GM12801 (cell line): Measurements from ENCODE around the gene SLC49A3.

Experiments used
- TF ChIP-seq, protein P1 (sequence below): IDR thresholded peaks from one replicate; pipeline ENCODE4 v1.5.1; 2011; ENCODE audit warnings: control low read depth; ENCODE audit not compliant: insufficient read length; ENCODE audit errors: extremely low read depth

SLC49A3 gene

DNA sequence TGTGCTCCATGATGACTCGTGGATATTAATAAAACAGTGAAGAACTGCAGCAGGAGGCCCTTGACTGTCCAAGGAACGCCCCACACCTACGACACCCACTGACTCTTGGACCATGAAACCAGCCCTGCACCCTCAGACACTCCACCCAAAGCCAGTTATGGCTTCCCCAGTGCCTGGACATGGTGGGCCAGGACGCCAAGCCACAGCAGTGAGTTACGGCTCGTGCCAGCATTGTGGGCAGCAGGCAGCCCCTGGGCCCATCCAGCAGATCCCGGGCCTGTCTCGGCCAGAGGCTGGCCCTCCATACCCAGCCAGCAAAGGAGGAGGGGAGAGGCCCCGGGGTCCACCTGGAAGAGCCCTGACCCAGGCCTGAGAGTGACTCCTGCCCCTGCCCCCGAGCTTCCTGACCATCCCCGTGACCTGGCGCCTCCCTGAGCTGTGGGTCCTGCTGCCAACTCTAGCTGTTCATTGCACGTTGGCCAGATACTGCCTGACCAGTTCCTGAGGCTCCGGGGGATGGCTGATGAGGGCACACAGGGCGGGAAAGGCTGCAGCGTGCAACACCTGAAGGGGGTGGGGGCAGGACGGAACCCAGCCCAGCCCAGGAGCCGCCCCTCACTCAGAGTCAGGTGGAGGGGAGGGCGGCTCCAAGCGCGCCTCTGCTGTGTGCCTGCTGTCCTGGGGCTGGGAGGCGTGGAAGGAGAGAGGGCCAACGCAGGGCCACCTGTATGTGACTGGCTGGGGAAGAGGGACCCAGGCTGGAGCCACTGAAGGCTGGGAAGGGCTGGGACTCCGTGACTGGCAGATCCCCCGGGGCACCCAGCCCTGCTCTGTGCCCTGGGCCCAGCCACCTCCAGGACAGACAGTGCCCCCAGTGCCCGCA is 739 bp downstream of the SLC49A3 start:
- TF ChIP-seq, protein P1, sequence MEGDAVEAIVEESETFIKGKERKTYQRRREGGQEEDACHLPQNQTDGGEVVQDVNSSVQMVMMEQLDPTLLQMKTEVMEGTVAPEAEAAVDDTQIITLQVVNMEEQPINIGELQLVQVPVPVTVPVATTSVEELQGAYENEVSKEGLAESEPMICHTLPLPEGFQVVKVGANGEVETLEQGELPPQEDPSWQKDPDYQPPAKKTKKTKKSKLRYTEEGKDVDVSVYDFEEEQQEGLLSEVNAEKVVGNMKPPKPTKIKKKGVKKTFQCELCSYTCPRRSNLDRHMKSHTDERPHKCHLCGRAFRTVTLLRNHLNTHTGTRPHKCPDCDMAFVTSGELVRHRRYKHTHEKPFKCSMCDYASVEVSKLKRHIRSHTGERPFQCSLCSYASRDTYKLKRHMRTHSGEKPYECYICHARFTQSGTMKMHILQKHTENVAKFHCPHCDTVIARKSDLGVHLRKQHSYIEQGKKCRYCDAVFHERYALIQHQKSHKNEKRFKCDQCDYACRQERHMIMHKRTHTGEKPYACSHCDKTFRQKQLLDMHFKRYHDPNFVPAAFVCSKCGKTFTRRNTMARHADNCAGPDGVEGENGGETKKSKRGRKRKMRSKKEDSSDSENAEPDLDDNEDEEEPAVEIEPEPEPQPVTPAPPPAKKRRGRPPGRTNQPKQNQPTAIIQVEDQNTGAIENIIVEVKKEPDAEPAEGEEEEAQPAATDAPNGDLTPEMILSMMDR, result no peak

DNA sequence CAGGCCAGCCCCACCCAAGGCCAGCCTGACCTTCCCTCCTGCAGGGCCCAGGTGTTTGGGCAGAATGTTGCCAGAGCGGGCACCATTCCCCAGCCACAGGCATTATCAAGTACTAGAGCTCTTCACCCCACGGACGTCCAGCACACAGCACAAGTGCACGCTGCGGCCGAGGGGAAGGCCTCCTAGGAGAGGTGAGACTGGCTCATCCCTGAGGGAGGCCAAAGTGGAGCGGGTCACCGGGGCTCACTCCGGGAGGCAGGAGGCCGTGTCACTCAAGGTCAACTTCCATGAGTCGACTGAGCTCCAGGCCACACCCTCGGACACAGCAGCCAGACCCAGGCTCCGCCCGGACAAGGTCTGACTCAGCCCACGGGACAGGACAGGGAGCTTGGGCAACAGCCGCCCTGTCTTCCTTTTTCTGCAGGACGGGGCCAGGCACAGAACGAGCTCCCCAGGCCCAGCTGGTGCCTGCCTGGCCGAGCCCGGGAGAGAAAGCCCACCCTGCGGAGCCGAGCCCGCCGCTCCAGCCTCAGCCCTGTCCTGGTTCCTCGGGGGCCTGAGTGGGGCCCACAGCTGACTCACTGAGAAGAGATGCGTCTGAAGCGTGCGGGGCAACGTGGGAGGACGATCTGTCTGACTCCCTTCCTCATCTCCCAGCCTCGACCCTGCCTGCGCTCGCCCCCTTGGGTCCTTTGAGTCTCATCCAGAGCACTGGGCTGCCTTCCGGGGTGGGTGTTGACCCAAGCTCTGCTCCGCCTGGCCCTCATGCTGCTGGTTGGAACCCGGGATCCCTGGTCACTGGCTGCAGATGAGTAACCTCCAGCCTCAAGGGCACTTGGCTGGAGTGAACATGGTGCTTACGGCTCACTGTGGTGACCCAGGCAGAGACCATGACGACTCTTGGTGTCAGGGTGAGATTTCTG is 1.6 kb downstream of the SLC49A3 start:
- TF ChIP-seq, protein P1, result no peak

GRCh38 chr4:686413-687040 is 2.4 kb downstream of the SLC49A3 start:
- TF ChIP-seq, protein P1, result no peak

DNA sequence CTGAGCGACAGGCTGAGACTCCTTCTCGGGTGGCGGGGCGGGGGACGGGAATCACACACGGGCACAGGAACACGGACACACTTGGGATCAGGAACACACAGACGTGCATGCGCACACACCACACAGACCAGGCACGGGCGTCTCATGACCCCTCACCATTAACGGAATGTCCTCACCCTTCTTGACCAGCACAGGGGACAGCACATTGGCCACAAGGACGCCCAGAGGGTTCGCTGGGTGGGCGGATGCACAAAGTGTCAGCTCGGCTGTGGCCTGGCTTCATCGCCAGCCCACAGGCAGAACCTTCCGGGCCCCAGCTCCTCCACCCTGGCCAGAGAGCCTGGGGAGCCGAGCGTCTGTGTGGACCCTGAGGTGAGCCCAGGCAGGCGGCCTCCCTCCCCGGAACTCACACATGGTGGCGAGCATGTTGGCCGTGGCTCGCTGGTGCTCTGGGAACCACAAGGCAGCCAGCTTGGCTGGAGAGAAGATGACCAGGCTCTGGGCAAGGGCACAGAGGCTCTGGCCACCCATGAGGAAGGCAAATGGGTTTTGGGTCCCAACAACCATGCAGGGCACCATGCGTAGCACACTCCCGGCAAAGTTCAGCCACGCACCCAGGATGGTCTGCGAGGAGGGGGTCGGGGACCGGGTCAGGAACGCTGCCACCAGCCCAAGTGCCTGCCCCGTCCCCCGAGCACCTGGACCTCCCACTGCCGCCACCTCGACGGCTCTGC is 3.1 kb downstream of the SLC49A3 start:
- TF ChIP-seq, protein P1, result no peak

GRCh38 chr4:684623-685327 is 4.2 kb downstream of the SLC49A3 start:
- TF ChIP-seq, protein P1, result no peak

DNA sequence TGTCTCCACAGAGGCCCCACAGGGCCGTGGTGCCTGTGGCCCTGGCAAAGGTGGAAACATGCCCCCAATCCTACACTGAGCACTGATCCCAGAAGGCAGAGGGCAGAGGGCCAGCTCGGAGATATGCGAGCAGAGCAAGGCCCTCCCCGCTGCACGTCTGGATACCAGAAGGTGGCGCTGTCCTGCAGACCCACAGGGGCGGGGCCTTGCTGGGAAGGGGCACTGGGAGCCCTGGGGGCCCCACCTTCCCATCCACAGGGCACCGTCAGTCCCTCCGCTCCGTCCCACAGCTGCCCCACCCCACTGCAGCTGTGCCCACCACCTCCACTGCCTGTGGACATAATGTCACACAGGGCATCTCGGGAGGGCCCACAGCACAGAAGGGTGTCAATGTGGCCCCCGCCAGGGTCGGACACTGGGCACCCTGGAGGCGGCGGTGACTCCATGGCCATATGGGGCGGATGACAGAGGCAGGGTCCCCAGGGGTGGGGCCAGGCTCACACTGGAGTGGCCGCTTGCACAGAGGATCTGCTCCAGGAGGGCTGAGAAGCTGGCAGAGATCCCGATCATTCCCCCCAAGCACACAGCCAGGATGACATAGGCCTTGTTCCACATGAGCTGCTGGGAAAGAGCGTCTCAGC is 4.8 kb downstream of the SLC49A3 start:
- TF ChIP-seq, protein P1, result no peak
